ENCODE data around the gene VPS37B.
"Not testable (repeated sequence)": the region's sequence is repeated elsewhere in the genome, so short reads cannot be mapped to it uniquely, and the experiment has no call there.

Gene VPS37B, protein sequence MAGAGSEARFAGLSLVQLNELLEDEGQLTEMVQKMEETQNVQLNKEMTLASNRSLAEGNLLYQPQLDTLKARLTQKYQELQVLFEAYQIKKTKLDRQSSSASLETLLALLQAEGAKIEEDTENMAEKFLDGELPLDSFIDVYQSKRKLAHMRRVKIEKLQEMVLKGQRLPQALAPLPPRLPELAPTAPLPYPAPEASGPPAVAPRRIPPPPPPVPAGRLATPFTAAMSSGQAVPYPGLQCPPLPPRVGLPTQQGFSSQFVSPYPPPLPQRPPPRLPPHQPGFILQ

DNA sequence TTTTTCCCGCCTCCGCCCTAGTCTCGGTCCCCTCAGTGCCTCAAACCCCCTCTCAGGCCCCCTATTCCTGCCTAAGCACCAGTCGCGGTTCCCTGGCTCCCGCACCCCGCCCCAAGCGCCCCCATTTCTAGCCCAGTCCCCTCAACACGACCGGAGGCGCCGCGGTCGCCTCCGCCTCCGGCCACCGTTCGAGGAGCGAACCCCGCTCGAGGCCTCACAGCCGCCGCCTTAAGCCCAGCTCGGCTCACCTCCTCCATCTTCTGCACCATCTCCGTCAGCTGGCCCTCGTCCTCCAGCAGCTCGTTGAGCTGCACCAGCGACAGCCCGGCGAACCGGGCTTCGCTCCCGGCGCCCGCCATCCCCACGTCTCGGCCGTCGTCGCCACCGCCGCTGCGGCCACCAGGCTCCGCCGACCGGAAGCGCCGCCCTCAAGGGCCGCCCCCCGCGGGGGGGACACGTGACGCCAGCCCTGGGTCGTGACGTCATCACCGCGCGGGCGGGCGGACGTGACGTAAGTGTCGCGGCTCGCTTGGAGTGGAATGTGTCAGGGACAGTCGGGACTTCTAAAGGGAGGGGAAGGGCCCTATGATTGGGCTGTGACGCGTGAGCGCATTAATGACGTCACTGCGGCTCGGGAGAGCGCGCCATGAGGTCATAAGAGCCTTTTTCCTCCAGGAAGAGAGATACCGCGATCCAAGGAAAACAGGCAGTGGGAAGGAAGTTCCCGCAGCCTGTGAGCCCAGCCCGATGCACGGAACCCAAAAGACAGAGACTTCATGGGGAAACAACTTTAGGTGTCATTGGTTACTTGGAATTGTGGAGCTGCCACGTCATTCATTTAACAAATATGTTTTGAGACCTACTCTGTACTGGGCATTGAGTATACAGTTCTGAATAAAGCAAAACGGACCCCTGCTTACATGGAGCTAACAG is at the start of gene VPS37B:
VPS37B (minus strand) TSS at position 421 of the 933 bp plus-strand sequence; CDS start at position 359, 62 bp downstream.
- peak; percentile 91 for DNase-seq

DNA sequence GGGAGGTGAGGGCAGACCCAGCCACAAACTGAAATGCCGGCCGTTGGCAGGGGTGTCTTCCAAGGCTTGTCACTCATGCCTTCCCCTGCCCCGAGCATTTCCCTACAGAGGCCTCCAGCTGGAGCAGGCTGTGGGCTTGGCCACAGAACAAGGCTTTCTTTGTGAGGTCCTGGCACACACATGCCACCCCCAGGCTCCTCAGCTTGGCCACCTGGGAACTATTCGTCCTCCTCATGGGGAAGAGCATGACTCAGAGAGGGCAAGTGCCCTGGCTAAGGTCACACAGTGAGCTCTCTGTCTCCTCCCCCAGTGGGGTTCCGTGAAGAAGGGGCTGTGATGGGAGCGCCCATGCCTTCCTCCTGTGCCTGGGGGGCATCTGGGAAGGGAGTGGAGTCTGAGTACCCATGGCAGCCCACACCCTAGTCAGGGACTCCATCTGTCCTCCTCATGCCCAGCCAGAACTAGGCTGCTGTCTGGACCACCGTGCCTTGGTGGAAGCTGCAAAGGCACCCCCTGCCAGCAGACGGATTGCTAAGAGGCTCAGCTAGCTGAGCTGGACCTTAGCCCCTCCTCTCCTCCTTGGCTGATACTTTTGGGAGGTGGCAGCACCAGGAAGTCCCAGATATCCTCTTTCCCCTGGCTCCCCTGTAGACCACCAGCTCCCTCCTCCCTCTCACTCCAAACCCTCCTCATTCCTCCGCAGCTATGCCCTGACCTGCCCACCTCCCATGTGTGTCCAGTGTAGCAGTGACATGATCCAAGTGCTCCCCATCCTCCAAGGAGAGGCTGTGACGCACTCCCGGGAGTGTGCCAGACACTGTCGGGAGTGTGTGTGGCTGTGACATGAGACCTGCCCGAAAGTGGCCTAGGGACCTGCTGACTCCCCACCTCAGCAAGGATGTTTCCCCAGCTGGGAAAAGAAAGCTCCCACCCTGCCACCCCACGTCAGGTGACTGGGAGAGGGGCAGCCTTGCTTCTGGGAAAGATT is 49.0 kb upstream of the VPS37B start:
- no peak for DNase-seq

DNA sequence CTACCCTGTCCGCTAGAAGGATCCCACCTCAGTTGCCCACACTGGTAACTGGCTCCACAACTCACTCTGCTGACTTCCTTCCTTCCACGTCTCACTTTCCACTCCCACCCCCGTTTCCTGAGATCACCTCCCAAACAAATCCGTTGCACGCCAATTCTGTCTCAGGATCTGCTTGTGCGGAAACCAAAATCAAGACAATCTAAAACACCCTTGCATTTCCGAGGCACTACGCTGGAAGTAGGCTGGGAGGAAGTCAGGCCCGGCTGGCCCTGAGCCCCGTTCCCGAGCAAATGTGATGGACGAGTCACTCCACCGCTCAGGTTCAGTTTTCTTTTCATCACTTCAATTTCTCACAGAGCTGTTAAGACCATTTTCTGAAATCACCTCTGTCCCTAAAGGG is 47.3 kb upstream of the VPS37B start:
- no peak for DNase-seq

DNA sequence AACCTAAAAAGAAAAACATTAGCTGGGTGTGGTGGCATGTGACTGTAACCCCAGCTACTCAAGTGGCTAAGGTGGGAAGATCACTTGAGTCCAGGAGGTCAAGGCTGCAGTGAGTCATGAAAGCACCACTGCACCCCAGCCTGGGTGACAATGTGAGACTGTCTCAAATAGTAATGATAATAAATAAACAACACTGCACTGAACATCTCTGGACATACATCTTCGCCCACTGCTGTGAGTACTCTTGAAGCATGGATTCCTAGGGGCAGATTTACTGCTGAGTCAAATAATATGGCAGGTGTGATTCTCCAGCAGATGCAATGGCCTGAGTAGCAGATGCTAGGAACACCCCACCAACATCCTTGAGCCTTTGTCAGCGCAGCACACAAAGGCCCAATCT is 46.7 kb upstream of the VPS37B start:
- no peak for DNase-seq

DNA sequence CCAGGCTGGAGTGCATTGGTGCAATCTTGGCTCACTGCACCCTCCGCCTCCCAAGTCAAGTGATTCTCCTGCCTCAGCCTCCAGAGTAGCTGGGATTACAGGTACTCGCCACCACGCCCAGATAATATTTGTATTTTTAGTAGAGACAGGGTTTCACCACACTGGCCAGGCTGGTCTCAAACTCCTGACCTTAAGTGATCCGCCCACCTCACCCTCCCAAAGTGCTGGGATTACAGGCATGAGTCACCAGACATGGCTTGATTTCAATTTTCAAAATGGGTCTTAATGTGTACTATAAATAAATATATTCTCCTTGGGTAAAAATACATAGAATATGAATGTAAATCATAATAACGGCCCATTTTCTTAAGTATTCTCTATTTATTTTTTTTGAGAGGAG is 45.4 kb upstream of the VPS37B start:
- not testable (repeated sequence) for DNase-seq

DNA sequence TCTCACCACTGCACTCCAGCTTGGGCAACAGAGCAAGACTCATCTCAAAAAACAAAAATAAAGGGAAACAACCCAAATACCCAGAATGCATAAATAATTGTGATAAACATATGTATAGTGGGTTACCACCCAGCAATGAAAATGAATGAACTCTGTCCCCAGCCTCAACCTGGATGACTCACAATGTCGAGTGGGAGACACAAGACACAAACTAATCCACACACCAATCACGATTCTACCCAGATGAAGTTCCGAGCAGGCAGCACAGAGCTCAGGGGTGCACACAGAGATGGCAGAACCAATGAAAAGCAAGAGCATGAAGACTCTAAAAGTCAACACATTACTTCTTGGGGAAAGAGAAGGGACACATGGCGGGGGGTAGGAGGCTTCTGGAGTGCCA is 43.2 kb upstream of the VPS37B start:
- DNase-seq = no peak

DNA sequence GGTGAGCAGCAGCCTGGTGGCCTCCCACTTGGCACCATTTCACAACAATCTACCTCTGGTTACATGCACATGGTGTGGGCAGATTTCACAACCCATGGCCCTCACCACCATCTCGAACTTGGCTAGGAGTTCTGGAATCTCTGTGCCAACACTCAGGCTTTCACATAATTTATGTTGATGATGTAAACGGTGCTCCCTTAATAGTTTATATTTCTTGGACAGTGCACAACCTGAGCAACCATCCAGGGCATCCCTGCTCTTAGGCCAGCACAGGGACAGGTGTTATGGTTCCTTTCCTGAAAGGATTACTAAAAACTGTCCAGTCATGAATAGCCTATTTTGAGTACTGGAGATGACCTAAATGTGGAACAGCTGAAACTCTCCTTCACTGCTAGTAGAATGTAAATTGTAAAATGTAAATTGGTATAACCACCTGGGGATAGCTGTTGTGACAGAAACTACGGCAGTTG is 41.7 kb upstream of the VPS37B start:
- DNase-seq = no peak

DNA sequence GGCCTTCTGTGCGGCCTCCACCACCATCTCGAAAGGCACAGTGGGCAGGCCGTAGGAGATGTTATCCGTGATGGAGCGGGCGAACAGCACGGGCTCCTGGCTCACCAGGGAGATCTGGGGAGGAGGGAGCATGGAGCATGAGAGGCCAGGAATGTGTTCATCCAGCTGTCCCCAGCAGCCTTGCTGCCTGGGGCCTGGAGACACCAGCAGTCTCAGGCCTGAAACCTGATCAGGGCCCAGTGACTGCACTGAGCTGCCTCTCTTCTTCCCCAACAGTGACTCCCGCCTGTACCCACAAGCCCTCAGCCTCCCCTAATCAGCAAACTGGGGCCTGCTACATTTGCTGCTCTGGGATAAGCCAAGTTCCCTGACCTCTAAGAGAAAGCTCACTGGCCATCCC is 39.4 kb upstream of the VPS37B start:
- no peak for DNase-seq

DNA sequence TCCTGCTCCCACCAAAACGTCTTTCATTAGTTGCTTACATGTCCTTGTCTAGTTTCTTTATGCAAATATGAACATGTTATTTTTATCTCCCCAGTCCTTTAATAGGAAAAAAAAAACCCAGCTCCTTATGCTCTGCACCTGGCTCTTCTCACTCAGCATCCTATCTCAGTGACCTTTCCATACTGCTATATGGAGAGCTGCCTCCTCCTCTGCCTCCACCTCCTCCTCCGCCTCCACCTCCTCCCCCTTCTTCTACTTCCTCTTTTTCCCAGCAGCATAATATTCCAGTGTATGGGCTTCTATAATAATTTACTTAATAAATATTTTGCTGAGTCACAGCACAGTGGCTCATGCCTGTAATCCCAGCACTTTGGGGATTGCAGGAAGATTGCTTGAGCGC is 38.8 kb upstream of the VPS37B start:
- no peak for DNase-seq

DNA sequence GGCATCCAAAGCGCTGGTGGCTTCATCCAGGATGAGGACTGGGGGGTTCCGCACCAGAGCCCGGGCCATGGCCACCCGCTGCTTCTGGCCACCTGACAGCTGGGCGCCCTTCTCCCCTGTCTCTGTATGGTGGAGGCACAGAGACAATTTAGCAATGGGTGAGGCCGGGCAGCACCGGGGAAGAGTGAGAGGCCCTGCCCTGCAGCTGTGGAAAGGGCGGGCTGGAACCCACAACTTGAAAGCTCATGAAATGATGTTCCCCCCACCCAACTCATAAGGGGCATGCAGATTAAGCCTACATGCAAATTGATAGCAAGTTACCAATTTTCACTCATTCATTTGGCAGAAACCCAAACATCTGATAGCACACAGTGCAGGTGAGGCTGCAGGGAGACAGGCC is 36.3 kb upstream of the VPS37B start:
- DNase-seq = no peak

DNA sequence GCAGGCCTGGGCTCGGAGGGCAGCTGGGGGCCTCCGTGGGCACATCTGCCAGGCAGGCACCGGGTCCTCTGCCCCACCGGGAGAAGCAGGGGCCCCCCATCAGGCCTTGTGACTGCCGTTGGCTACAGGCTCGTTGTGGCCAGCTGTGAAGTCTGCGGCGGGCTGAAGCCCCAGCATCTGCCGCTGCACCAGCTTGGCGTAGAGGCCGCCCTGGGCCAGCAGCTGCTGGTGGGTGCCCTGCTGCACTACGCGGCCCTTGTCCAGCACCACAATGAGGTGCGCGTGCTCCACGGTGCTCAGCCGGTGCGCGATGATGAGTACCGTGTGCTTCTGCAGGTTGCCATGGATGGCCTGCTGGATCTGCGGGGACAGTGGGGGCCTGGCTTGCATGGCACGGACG is 33.9 kb upstream of the VPS37B start:
- no peak for DNase-seq

DNA sequence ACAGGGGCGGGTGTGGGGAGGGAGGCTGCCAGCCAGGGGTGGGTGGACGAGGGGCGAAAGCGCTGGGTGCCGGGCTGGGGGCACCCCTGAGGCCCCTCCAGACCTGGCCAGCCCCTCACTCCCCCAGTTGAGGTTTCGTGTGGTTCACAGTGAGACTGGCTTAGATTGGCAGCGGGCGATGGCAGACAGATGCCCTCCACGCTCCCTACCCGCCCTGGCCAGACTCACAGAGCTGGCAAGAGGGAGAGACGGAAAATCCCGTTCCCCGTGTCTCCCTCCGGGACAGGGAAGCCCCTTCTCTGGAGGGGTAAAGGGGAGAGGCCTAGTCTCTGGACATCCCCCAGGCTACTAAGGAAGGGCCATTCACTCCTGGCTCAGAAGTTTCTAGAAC is 33.2 kb upstream of the VPS37B start:
- DNase-seq = no peak

DNA sequence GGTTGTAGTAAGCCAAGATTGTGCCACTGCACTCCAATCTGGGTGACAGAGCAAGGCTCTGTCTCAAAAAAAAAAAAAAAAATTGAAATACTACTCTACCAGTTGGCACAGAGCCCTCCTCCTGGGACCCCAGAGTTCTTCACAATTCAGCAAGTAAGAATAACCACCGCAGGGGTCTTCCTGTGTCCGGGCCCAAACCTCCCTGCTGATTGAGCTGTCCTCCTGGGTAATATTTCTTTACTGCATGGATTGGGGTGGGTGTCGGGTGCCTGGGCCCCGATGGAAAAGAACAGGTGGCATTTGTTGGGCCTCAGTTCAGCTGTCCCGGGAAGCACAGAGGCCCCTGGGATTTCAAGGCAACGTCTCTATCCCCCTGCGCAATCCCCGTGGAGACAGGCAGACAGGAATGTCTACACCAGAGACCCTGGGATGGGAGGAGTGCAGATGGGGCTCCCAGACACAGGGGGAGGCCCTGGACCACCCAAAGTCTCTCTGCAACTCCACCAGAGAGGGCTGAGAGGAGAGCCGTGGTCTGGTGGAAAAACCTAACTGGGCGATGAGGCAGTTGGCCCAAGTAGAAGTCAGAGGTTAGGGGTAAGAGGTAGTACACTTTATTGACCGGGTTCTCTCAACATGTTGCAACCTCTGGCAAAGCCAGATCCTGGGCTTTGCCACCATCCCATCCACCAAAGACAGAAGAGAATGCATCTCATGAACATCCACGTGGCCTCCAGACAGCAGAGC is 32.7 kb upstream of the VPS37B start:
- DNase-seq = no peak

DNA sequence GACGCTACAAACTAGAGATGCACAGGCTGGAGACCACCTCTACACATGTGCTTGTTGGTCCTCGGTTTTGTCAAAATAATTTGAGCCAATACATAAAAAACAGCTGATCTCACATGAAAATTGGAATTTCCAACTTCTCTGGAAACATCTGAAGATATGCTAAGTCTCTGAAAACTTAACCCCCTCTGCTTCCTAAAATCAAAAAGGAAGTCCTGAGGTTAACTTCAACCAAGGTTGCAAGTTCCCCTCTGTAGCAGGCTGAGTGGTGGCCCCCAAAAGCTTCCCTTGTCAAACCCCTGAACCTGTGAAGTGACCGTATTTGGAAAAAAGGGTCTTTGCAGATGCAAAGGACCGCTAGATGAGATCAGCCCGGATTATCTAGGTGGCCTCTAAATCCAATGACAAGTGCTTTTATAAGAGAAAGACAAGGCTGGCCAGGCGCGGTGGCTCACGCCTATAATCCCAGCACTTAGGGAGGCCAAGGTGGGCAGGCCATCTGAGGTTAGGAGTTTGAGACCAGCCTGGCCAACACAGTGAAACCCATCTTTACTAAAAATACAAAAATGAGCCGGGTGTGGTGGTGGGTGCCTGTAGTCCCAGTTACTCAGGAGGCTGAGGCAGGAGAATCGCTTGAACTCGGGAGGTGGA is 32.0 kb upstream of the VPS37B start:
- no peak for DNase-seq

DNA sequence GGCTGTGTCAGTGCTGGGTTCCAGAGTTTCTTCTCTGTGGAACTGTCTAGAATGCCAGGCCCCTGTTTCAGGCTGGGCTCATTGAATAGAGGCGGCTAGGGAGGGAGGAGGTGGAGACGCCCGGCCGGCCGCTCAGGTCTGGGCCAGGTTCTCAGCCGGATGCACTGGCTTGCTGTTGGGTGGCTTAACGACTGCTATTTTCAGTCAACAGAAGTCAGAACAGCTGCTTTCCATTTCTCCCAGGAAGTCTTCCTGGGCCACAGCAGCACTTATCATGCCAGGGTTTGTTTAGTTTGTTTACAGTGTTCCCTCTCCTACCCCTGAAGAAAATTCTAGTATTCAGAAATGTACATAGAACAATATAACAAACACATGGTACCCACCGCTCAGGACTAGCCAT is 26.0 kb upstream of the VPS37B start:
- no peak for DNase-seq

DNA sequence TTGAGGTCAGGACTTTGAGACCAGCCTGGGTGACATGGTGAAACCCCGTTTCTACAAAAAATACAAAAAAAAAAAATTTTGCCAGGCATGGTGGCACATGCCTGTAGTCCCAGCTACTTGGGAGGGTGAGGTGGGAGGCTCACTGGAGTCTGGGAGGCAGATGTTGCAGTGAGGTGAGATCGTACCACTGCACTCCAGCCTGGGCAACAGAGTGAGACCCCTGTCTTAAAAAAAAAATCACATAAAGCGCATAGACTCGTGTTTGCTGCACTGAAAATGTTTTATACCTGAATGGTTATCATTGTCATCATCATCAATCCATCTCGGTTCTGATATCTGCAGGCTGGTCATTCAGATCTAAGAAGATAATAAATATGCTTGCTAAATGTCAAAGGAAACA is 24.8 kb upstream of the VPS37B start:
- DNase-seq = no peak

DNA sequence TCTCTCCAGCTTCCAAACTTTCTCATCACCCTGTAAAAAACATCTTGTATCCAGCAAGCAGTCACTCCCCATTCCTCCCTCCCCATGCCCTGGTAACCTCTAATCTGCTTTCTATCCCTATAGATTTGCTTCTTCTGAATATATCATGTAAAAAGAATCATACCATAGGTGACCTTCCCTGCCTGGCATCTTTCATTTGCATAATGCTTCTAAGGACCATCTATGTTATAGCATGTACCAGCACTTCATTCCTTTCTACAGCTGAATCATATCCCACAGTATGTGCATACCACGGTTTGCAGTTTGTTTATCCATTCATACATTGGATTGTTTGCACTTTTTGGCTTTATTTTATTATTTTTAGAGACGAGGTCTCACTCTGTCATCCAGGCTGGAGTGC is 22.9 kb upstream of the VPS37B start:
- DNase-seq = no peak

DNA sequence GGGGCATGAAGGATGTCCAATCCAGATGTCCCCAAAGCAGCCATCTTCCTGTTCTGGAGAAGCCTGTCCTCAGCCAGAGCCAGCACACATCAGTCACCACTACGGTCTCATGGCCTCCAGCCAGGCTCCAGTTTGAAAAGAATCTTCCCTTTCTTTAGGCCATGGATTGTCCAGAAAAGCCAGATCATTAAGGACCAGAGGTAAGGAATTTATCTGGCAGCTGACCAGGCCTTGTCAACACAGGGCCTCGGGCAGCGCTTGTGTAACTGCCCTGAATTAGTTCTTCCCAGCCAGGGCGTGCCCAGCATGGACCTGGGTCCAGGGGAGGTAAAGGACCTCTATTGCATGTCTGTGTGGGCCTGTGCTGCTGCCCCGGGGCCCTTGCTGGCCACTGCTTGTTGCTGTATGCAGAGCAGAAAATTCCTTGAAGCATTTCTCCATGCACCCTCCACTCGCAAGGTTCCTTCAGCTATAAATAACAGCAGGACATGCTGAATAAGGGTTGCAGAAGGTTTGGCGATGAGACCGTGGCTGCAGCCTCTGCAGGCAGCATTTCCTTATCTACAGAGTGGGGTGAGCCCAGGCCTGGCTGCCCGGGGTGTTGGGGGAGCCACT is 21.7 kb upstream of the VPS37B start:
- DNase-seq = no peak

DNA sequence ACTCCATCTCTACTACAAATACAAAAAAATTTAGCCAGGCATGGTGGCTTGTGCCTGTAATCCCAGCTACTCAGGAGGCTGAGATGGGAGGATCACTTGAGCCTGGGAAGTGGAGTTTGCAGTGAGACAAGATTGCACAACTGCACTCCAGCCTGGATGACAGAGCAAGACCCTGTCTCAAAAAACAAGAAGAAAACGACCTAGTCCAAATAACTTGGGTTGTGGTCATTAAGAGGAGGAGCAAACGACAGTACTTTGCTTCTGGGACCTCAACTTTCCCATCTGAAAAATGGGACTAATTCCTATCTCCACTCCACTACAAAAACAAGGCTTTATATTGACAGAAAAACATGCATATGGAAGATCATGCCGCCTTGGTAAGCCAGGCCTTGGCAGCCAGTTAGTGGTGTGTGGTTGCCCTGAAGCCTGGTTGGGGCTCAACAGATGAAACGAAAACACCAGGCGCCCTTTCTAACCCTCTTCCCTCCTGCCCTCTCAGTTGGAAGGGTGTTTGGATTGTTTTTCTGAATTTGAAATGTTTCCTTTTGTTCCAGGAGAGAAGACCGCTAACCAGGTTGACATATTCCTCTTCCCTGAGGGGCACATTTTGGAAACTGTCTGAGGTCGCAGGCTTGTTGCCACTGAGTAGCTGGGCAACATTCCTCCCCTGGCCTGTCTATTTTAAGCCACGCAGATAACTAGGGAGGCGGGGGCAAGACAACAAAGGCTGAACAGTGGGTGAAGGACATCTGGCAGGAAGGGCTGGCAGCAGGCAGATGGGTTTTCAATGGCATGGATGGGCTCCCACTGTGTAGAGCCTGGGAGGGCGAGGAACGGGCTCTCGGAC is 13.7 kb upstream of the VPS37B start:
- no peak for DNase-seq

DNA sequence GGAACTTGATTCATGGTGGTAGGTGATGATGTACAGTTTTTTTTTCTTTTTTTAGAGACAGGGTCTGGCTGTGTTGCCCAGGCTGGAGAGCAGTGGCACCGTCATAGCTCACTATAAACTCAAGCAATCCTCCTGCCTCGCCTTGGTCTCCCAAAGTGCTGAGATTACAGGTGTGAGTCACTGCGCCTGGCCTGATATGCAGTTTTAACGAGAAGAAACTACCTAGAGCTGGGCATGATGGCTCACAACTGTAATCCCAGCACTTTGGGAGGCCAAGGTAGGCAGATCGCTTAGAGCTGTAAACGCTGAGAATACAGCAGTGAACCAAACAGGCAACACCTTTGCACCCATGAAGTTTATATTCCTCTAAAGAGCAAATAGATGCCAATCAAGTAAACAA is 13.0 kb upstream of the VPS37B start:
- no peak for DNase-seq
